Omental fat pad (tissue), 4 donors: Measurements from ENCODE around the gene SEMA5A. TPM values are rescaled to one million over a fixed set of nuclear protein-coding genes. Genes with fewer than 3 reads are reported as not detected.

Experiments used
- ATAC-seq: fragments of 150-250 bp; one replicate; pipeline ENCODE4 v1.9.1; 2016; ENCODE audit warnings: mild to moderate bottlenecking, moderate library complexity; ENCODE audit not compliant: low FRiP score
- DNase-seq: peaks from one replicate; pipeline ENCODE4 v3.0.0-alpha.2; 2019; ENCODE audit warnings: low spot score
- total RNA-seq, 4 donors: library from RNA; depleted of rRNA; stranded (reverse); fragments of >200 nt; gene quantifications; one replicate each; pipeline ENCODE4 v1.1.0, GENCODE V29; 2016
- TF ChIP-seq, protein P1 (sequence below), 3 donors: fragments of 450-650 bp; IDR thresholded peaks; one replicate each; pipeline ENCODE4 v1.5.1; 2016 to 2017; ENCODE audit warnings: antibody characterized with exemption in 3 of 3, mild to moderate bottlenecking in 3 of 3, moderate library complexity in 2 of 3

Gene SEMA5A
- total RNA-seq, 4 donors from 2014 or later = 6.3 to 60.2 (median 22.1) TPM

DNA sequence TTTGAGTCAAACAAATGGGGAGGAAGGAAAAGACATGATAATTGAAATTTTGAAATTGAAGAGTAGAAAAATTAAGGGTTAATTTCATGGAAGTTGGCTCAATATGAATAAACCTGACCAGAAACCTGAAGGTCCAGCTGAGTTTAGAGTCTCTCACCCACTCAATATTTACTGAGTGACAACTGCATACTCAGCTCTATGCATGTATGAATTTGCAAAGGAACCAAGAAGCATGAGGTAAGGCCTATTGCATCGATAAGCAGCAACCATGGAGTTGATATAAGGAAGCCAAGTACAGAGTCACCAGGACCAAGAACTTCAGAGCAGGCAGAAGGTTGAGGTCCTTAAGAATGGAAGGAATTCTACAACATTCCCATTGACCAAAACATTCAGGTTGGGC is 163.4 kb downstream of the SEMA5A start:
- no peak for ATAC-seq
- TF ChIP-seq, protein P1, sequence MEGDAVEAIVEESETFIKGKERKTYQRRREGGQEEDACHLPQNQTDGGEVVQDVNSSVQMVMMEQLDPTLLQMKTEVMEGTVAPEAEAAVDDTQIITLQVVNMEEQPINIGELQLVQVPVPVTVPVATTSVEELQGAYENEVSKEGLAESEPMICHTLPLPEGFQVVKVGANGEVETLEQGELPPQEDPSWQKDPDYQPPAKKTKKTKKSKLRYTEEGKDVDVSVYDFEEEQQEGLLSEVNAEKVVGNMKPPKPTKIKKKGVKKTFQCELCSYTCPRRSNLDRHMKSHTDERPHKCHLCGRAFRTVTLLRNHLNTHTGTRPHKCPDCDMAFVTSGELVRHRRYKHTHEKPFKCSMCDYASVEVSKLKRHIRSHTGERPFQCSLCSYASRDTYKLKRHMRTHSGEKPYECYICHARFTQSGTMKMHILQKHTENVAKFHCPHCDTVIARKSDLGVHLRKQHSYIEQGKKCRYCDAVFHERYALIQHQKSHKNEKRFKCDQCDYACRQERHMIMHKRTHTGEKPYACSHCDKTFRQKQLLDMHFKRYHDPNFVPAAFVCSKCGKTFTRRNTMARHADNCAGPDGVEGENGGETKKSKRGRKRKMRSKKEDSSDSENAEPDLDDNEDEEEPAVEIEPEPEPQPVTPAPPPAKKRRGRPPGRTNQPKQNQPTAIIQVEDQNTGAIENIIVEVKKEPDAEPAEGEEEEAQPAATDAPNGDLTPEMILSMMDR (IDR thresholded peaks at IDR 0.05) = no peak
- no peak for DNase-seq

DNA sequence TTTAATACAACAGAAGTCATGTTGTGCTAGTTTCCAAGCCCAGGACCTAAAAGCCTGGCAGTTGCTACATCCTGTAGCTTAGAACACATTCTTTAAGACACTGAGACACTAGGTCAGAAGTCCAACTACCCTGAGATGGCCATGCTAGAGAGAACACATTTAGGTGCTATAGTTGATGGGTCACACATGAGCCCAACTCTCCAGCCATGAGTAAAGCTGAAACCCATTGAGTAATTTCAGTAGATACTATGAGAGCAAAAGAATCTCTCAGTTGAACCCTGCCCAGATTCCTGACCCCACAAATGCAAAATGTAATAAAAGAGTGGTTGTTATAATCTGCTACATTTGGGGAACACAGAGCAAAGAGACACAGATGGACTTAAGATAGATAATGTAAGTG is 164.4 kb downstream of the SEMA5A start:
- no peak for DNase-seq
- TF ChIP-seq, protein P1 (IDR thresholded peaks at IDR 0.05) = no peak
- ATAC-seq = no peak

DNA sequence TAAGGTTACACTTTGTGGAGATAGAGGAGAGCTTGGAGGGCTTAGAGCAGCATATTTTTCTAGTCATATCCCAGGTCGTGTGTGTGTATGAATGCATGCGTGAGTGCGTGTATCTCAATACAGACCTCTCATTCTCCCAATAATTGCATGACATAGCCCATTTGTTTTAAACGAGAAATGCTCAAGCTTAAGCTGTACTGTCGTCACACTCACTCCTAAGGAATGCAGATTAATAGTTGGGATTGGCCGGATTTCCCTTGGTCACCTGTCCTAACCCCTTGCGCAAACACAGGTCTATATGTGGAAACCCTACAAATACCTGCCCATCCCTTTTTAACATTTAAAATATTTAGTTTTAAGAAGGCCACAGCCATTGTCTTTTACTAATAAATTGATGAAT is 165.8 kb downstream of the SEMA5A start:
- peak; percentile 93 for ATAC-seq
- TF ChIP-seq, protein P1 (IDR thresholded peaks at IDR 0.05) = no peak
- no peak for DNase-seq

DNA sequence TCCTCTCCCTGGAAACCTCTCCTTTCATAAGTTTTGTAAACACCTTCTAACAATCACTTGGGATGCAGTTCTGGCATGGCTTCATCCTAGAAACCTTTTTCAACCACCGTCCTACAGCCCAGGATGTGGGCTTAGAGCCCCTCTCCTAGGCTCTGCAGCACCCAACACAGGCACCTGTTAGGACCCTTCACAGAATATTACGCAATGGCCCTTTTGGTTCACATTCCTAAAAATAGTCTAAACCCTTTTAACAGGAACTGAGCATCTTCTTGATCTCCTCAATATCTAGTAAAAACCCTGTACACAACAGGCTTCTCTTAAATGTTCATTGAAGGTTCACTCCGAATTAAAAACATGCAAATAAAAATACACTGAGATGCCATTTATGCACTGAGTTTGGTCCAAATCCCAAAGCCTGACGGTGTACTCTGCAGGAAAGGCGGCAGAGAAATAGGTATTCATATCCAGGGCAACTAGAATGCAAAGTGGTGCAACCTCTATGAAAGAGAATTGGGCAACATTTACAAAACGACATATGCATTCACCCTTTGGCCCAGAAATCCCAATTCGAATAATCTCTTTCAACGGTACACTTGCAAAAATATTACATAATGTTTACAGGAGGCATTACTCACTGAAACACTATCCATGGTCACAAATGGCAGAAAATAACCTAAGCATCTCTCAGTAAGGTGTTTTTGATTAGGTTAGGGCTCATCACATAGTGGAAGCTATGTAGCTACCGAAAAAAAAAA is 169.3 kb downstream of the SEMA5A start:
- ATAC-seq = no peak
- no peak for DNase-seq
- TF ChIP-seq, protein P1 (IDR thresholded peaks at IDR 0.05) = no peak

DNA sequence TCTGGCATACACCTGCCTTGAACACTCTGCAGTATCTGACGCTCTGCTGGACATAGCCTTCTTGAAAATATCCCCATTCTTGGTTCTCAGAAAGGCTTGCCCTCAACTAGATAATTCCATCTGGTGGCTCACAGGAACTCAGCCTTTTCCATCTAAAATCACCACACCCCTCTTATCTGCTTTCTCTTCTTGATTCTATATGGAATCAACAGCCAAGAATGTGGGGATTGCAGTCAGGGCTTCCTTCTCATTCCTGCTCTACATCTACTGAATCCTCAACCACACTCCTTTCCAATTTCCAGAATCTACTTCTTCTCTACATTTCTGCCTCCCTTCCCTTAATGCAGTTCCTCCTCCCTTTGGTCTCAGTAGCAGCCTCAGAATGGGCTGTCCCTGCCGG is 170.1 kb downstream of the SEMA5A start:
- no peak for ATAC-seq
- DNase-seq = no peak
- TF ChIP-seq, protein P1 (IDR thresholded peaks at IDR 0.05) = no peak

DNA sequence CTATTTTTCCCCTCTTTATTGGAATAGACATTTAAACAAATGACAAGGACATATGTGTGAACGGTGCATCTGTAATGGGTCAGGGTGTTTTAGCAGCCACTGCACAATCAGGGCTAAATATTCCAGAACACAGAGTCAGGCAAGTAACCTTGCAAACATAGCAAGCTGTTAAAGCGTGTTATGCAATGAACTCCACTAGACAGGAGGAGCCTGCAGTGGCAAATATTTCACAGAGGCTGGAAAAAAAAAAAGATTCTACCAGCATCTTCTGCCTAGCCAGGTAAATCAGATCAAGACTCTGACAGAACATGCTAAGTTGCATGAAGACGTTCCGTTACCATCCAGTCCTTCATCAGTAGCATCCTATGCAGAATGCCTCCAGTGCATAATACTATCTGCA is 171.8 kb downstream of the SEMA5A start:
- ATAC-seq (no peak), DNase-seq (no peak)
- TF ChIP-seq, protein P1 (IDR thresholded peaks at IDR 0.05) = no peak

DNA sequence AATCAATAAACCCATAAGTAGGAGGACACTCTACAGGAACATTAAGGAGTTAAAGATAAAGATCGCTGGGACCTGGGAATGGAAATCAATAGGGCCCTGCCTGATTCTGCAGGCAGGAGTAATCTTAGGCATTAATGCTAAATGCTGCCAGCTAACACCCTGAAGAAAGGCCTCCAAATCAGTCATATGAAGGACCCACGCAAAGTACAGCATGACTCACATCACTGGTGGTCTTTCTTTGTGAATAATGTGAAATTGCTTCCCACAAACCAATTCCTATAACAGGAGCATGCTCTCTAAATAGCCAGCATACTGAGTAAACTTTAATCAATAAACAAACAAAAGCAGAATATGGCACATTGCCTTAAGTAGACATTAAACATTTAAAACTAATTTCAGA is 172.3 kb downstream of the SEMA5A start:
- TF ChIP-seq, protein P1 (IDR thresholded peaks at IDR 0.05) = no peak
- ATAC-seq = no peak
- no peak for DNase-seq
